ENCODE data around the gene SLC25A14.

The SLC25A14 gene

GRCh38 chrX:130418740-130419139 is 79.0 kb downstream of the SLC25A14 start:
- H3K27me3 ChIP-seq (replicated peaks; ENCODE audit: control insufficient read depth, insufficient read depth, low read length), result peaks cover 5% of the 10 kb centered on the region
- no peaks in the 10 kb centered on the region for H3K4me1 ChIP-seq (ENCODE audit: control insufficient read depth, insufficient read depth, low read length)
- no peak overlapping the region for H3K9ac ChIP-seq (ENCODE audit: low read length)
- H3K36me3 ChIP-seq (ENCODE audit: control insufficient read depth, insufficient read depth, low read length, severe bottlenecking), result no peaks in the 10 kb centered on the region
- no peak overlapping the region for H3K4me3 ChIP-seq (ENCODE audit: low read length)
- no peak for DNase-seq (ENCODE audit: low read depth)
- no peaks in the 10 kb centered on the region for H3K9me3 ChIP-seq (ENCODE audit: control insufficient read depth, low read length)

GRCh38 chrX:130419263-130419662 is 79.5 kb downstream of the SLC25A14 start:
- Histone ChIP-seq H3K4me1 (ENCODE audit: control insufficient read depth, insufficient read depth, low read length) (no peaks in the 10 kb centered on the region), H3K36me3 (ENCODE audit: control insufficient read depth, insufficient read depth, low read length, severe bottlenecking) (no peaks in the 10 kb centered on the region), H3K9ac (ENCODE audit: low read length) (no peak overlapping the region), H3K4me3 (ENCODE audit: low read length) (no peak overlapping the region), H3K9me3 (ENCODE audit: control insufficient read depth, low read length) (no peaks in the 10 kb centered on the region), H3K27me3 (replicated peaks; ENCODE audit: control insufficient read depth, insufficient read depth, low read length) (peaks cover 5% of the 10 kb centered on the region)
- no peak for DNase-seq (ENCODE audit: low read depth)
